Keratinocyte (primary cell): ENCODE data around the gene HORMAD2. TPM values are rescaled to one million over a fixed set of nuclear protein-coding genes. Genes with fewer than 3 reads are reported as not detected.

Experiments used
- DNase-seq: peaks from one replicate; pipeline ENCODE4 v3.0.0-alpha.2; 2011; ENCODE audit warnings: low read depth, missing footprints, low spot score
- FAIRE-seq: peaks from 2 replicates; lab custom pipeline; 2011; peaks lifted over from hg19 to GRCh38; lab: Jason Lieb, UNC
- H2AFZ ChIP-seq: 2 replicates; pipeline ENCODE4 v1.6.0; 2012; ENCODE audit warnings: low read length, control low read depth, inconsistent platforms; ENCODE audit not compliant: control insufficient read depth
- H3K27ac ChIP-seq: 2 replicates; pipeline ENCODE4 v1.5.1; 2011; ENCODE audit warnings: low read length; ENCODE audit not compliant: control insufficient read depth, insufficient read depth
- H3K27me3 ChIP-seq: 3 replicates; pipeline ENCODE4 v1.6.0; 2011; ENCODE audit warnings: low read length; ENCODE audit not compliant: control insufficient read depth, insufficient read depth; ENCODE audit errors: extremely low read depth
- H3K36me3 ChIP-seq, 2 experiments: 2 replicates in 1 of 2; 3 replicates in 1 of 2; pipeline ENCODE4 v1.5.1; 2011; ENCODE audit warnings: low read length in 2 of 2, mild to moderate bottlenecking in 1 of 2; ENCODE audit not compliant: control insufficient read depth in 2 of 2, insufficient read depth in 2 of 2; ENCODE audit errors: extremely low read depth in 1 of 2
- H3K4me1 ChIP-seq: 3 replicates; pipeline ENCODE4 v1.5.1; 2011; ENCODE audit warnings: low read length; ENCODE audit not compliant: control insufficient read depth, insufficient read depth; ENCODE audit errors: extremely low read depth
- H3K4me2 ChIP-seq: 3 replicates; pipeline ENCODE4 v1.6.0; 2011; ENCODE audit warnings: low read depth, low read length; ENCODE audit not compliant: control insufficient read depth, insufficient read depth; ENCODE audit errors: extremely low read depth
- H3K4me3 ChIP-seq, 3 experiments: fragments of 200-600 bp in 1 of 3; sonication (generic) in 1 of 3; 2 replicates in 2 of 3; 3 replicates in 1 of 3; pipeline ENCODE4 v1.5.1; 2011 to 2016; ENCODE audit warnings: low read length in 3 of 3, mild to moderate bottlenecking in 3 of 3, control low read depth in 2 of 3, inconsistent platforms in 1 of 3, low read depth in 1 of 3, mixed read lengths in 1 of 3, mixed run types in 1 of 3, moderate library complexity in 1 of 3; ENCODE audit not compliant: control insufficient read depth in 2 of 3, insufficient read depth in 2 of 3; ENCODE audit errors: extremely low read depth in 1 of 3
- H3K79me2 ChIP-seq: 2 replicates; pipeline ENCODE4 v1.6.0; 2012; ENCODE audit warnings: low read length; ENCODE audit not compliant: control insufficient read depth, insufficient read depth
- H3K9ac ChIP-seq: 3 replicates; pipeline ENCODE4 v1.6.0; 2011; ENCODE audit warnings: low read length; ENCODE audit not compliant: control insufficient read depth, insufficient read depth; ENCODE audit errors: extremely low read depth
- H3K9me1 ChIP-seq: 3 replicates; pipeline ENCODE4 v1.6.0; 2011; ENCODE audit warnings: low read length; ENCODE audit not compliant: control insufficient read depth, insufficient read depth; ENCODE audit errors: extremely low read depth
- H3K9me3 ChIP-seq: 2 replicates; pipeline ENCODE4 v1.5.1; 2012; ENCODE audit warnings: low read depth, low read length; ENCODE audit not compliant: control insufficient read depth
- H4K20me1 ChIP-seq: 3 replicates; pipeline ENCODE4 v1.6.0; 2011; ENCODE audit warnings: low read length; ENCODE audit not compliant: control insufficient read depth, insufficient read depth; ENCODE audit errors: extremely low read depth
- CTCF ChIP-seq, 3 experiments: IDR thresholded peaks in 1 of 3; conservative IDR thresholded peaks in 1 of 3; optimal IDR thresholded peaks in 1 of 3; 2 replicates in 2 of 3; 3 replicates in 1 of 3; pipeline versions ENCODE3 to v1.5.1; 2011; ENCODE audit warnings: low read length in 3 of 3, mild to moderate bottlenecking in 3 of 3, moderate library complexity in 2 of 3, control low read depth in 1 of 3, inconsistent platforms in 1 of 3; ENCODE audit not compliant: insufficient read depth in 2 of 3; ENCODE audit errors: extremely low read depth in 1 of 3
- EZH2 ChIP-seq: IDR thresholded peaks from one replicate; pipeline ENCODE4 v1.6.1; 2012; ENCODE audit warnings: inconsistent platforms, mild to moderate bottlenecking, low read length, moderate library complexity
- dilution Hi-C: fragments of 300-500 bp; cut with MboI; formaldehyde crosslinking; loops from one replicate; pipeline ENCODE4 v1.7.0; 2020; ENCODE audit warnings: low sequenced_read_pairs; ENCODE audit not compliant: extremely low pct_ligation_motif_present
- polyA plus RNA-seq, 5 experiments: library from polyadenylated mRNA; depleted of rRNA in 3 of 5; stranded (reverse) in 3 of 5; stranded (forward) in 1 of 5; unstranded in 1 of 5; fragments of >200 nt; gene quantifications; 1 replicate in 1 of 5; 2 replicates in 3 of 5; 3 replicates in 1 of 5; pipeline versions ENCODE4 v1.2.1 to v1.2.3, GENCODE V29; 2011 to 2012; ENCODE audit warnings: missing spikeins in 2 of 5, low read depth in 1 of 5, low replicate concordance in 1 of 5

The HORMAD2 gene
- polyA plus RNA-seq, 1 donor (not counting 4 experiments of a cell fraction or from before 2014, with no cell fraction given), result not detected

- no peaks in the 10 kb centered on the region for H3K9me3 ChIP-seq
- FAIRE-seq (no peak), DNase-seq (no peak)
- dilution Hi-C loops, result no loop called here
- no peaks in the 10 kb centered on the region for H4K20me1 ChIP-seq
- H3K36me3 ChIP-seq, result no peaks in the 10 kb centered on the region
- no peak overlapping the region for H3K9ac ChIP-seq
- no peak overlapping the region for H2AFZ ChIP-seq
- TF ChIP-seq CTCF (optimal IDR thresholded peaks at IDR 0.05 in 1 of 3, IDR thresholded peaks at IDR 0.05 in 1 of 3, conservative IDR thresholded peaks at IDR 0.05 in 1 of 3; ENCODE audit: extremely low read depth in 1 of 3, insufficient read depth in 2 of 3, low read length in 3 of 3), result no peak
- TF ChIP-seq EZH2, result no peak
- H3K79me2 ChIP-seq, result no peaks in the 10 kb centered on the region
- no peak overlapping the region for H3K27ac ChIP-seq
- H3K4me3 ChIP-seq, result no peak overlapping the region
- no peaks in the 10 kb centered on the region for H3K9me1 ChIP-seq
- H3K4me1 ChIP-seq, result peaks cover 20% of the 10 kb centered on the region
- H3K27me3 ChIP-seq, result no peaks in the 10 kb centered on the region
- no peak overlapping the region for H3K4me2 ChIP-seq
These were observed 34.2 kb upstream of the HORMAD2 start for GRCh38 chr22:30045901-30046715.

GRCh38 chr22:30046716-30047363 lies 33.4 kb upstream of the HORMAD2 start:
- Histone ChIP-seq H2AFZ (no peak overlapping the region), H3K4me1 (peaks cover 20% of the 10 kb centered on the region), H3K79me2 (no peaks in the 10 kb centered on the region), H3K27me3 (no peaks in the 10 kb centered on the region), H3K9me3 (no peaks in the 10 kb centered on the region), H3K27ac (no peak overlapping the region), H3K36me3 (no peaks in the 10 kb centered on the region), H3K4me3 (no peak overlapping the region), H3K4me2 (no peak overlapping the region), H3K9me1 (no peaks in the 10 kb centered on the region), H3K9ac (no peak overlapping the region), H4K20me1 (no peaks in the 10 kb centered on the region)
- TF ChIP-seq EZH2 (no peak), CTCF (optimal IDR thresholded peaks at IDR 0.05 in 1 of 3, IDR thresholded peaks at IDR 0.05 in 1 of 3, conservative IDR thresholded peaks at IDR 0.05 in 1 of 3; ENCODE audit: extremely low read depth in 1 of 3, insufficient read depth in 2 of 3, low read length in 3 of 3) (no peak)
- dilution Hi-C loops, result no loop called here
- FAIRE-seq, result no peak
- no peak for DNase-seq
